C4-2B (cell line): ENCODE results near the gene NFYB.
"Not testable (repeated sequence)": the region's sequence is repeated elsewhere in the genome, so short reads cannot be mapped to it uniquely, and the experiment has no call there.

Source experiments
- CTCF ChIP-seq: fragments of 450-650 bp; conservative IDR thresholded peaks from 2 replicates; pipeline ENCODE4 v1.5.1; 2017; ENCODE audit warnings: mild to moderate bottlenecking
- ZFX ChIP-seq: fragments of 450-650 bp; IDR thresholded peaks from 2 replicates; pipeline ENCODE4 v1.6.1; 2017

GRCh38 chr12:104114834-104115586 lies 23.0 kb downstream of the NFYB start:
- TF ChIP-seq CTCF, ZFX: not testable (repeated sequence)
